ENCODE measurements around the gene GPR146. TPM values are rescaled to one million over a fixed set of nuclear protein-coding genes. Genes with fewer than 3 reads are reported as not detected.
A peak's percentile ranks its signal among the peaks of the same experiment; 100 is the strongest.

GPR146 gene
- total and polyA plus RNA-seq, 2 of the 13 experiments (the other 11 are each of a cell fraction or from before 2014, with no cell fraction given): 2.0 to 15.9 TPM

DNA sequence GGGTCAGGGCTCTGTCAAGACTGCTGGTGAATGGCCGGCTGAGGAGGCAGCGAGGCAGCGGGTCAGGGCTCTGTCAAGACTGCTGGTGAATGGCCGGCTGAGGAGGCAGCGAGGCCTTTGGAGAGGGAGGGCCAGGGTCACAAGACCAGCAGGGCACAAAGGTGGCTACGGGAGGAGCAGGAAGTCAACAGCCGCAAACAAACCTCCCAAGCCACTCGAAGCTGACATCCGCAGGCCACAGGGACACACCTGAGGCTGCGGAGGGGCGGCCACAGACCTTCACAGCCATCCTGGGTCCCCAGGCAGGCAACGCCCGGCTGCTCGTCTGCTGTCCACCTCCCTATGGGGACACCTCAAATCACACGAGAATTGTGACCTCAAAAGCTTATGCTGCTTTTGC is 34.6 kb downstream of the GPR146 start (continued):
- TF ChIP-seq, protein P1, sequence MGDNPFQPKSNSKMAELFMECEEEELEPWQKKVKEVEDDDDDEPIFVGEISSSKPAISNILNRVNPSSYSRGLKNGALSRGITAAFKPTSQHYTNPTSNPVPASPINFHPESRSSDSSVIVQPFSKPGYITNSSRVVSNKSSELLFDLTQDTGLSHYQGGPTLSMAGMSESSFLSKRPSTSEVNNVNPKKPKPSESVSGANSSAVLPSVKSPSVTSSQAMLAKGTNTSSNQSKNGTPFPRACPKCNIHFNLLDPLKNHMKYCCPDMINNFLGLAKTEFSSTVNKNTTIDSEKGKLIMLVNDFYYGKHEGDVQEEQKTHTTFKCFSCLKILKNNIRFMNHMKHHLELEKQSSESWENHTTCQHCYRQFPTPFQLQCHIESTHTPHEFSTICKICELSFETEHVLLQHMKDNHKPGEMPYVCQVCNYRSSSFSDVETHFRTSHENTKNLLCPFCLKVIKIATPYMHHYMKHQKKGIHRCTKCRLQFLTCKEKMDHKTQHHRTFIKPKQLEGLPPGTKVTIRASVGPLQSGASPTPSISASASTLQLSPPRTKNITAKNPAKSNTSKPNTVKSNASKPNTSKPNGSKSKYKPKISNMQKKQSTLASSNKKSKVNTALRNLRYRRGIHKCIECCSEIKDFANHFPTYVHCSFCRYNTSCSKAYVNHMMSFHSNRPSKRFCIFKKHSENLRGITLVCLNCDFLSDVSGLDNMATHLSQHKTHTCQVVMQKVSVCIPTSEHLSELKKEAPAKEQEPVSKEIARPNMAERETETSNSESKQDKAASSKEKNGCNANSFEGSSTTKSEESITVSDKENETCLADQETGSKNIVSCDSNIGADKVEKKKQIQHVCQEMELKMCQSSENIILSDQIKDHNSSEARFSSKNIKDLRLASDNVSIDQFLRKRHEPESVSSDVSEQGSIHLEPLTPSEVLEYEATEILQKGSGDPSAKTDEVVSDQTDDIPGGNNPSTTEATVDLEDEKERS (CRISPR knock-in tag; IDR thresholded peaks at IDR 0.05): no peak
- TF ChIP-seq SATB2 (CRISPR knock-in tag; IDR thresholded peaks at IDR 0.05) (no peak), JUNB (CRISPR knock-in tag; IDR thresholded peaks at IDR 0.05; ENCODE audit: borderline replicate concordance) (no peak), MTA1 (CRISPR knock-in tag; IDR thresholded peaks at IDR 0.05; ENCODE audit: borderline replicate concordance) (0 out of 2 replicates have a peak, but pooled peaks have one; percentile 18), RAD21 (CRISPR knock-in tag; IDR thresholded peaks at IDR 0.05) (no peak), FOXC1 (CRISPR knock-in tag; IDR thresholded peaks at IDR 0.05; ENCODE audit: borderline replicate concordance) (no peak), TRIM24 (CRISPR knock-in tag; IDR thresholded peaks at IDR 0.05) (no peak), BHLHE40 (IDR thresholded peaks at IDR 0.05; ENCODE audit: low read length) (no peak), ZNF678 (CRISPR knock-in tag; IDR thresholded peaks at IDR 0.05) (no peak), TBX2 (CRISPR knock-in tag; IDR thresholded peaks at IDR 0.05; ENCODE audit: borderline replicate concordance) (peak; percentile 24; the same call in 1 of the 2 replicates), FOXK1 (CRISPR knock-in tag; IDR thresholded peaks at IDR 0.05; ENCODE audit: borderline replicate concordance, low read depth) (no peak), TP53 (CRISPR knock-in tag; conservative IDR thresholded peaks at IDR 0.05) (no peak), ZNF143 (CRISPR knock-in tag; IDR thresholded peaks at IDR 0.05) (no peak), EP300 (IDR thresholded peaks at IDR 0.05; ENCODE audit: low read depth in 2 of 2, low read length in 2 of 2) (no peak), EP300 (CRISPR knock-in tag; IDR thresholded peaks at IDR 0.05; ENCODE audit: borderline replicate concordance) (no peak)
- TF ChIP-seq, protein P2, sequence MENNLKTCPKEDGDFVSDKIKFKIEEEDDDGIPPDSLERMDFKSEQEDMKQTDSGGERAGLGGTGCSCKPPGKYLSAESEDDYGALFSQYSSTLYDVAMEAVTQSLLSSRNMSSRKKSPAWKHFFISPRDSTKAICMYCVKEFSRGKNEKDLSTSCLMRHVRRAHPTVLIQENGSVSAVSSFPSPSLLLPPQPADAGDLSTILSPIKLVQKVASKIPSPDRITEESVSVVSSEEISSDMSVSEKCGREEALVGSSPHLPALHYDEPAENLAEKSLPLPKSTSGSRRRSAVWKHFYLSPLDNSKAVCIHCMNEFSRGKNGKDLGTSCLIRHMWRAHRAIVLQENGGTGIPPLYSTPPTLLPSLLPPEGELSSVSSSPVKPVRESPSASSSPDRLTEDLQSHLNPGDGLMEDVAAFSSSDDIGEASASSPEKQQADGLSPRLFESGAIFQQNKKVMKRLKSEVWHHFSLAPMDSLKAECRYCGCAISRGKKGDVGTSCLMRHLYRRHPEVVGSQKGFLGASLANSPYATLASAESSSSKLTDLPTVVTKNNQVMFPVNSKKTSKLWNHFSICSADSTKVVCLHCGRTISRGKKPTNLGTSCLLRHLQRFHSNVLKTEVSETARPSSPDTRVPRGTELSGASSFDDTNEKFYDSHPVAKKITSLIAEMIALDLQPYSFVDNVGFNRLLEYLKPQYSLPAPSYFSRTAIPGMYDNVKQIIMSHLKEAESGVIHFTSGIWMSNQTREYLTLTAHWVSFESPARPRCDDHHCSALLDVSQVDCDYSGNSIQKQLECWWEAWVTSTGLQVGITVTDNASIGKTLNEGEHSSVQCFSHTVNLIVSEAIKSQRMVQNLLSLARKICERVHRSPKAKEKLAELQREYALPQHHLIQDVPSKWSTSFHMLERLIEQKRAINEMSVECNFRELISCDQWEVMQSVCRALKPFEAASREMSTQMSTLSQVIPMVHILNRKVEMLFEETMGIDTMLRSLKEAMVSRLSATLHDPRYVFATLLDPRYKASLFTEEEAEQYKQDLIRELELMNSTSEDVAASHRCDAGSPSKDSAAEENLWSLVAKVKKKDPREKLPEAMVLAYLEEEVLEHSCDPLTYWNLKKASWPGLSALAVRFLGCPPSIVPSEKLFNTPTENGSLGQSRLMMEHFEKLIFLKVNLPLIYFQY (CRISPR knock-in tag; IDR thresholded peaks at IDR 0.05; ENCODE audit: borderline replicate concordance): no peak
- TF ChIP-seq, protein P3, sequence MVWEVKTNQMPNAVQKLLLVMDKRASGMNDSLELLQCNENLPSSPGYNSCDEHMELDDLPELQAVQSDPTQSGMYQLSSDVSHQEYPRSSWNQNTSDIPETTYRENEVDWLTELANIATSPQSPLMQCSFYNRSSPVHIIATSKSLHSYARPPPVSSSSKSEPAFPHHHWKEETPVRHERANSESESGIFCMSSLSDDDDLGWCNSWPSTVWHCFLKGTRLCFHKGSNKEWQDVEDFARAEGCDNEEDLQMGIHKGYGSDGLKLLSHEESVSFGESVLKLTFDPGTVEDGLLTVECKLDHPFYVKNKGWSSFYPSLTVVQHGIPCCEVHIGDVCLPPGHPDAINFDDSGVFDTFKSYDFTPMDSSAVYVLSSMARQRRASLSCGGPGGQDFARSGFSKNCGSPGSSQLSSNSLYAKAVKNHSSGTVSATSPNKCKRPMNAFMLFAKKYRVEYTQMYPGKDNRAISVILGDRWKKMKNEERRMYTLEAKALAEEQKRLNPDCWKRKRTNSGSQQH (CRISPR knock-in tag; IDR thresholded peaks at IDR 0.05; ENCODE audit: low read depth): no peak
- TF ChIP-seq, protein P4, sequence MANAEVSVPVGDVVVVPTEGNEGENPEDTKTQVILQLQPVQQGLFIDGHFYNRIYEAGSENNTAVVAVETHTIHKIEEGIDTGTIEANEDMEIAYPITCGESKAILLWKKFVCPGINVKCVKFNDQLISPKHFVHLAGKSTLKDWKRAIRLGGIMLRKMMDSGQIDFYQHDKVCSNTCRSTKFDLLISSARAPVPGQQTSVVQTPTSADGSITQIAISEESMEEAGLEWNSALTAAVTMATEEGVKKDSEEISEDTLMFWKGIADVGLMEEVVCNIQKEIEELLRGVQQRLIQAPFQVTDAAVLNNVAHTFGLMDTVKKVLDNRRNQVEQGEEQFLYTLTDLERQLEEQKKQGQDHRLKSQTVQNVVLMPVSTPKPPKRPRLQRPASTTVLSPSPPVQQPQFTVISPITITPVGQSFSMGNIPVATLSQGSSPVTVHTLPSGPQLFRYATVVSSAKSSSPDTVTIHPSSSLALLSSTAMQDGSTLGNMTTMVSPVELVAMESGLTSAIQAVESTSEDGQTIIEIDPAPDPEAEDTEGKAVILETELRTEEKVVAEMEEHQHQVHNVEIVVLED (CRISPR knock-in tag; IDR thresholded peaks at IDR 0.05; ENCODE audit: borderline replicate concordance): no peak
- TF ChIP-seq, protein P5, sequence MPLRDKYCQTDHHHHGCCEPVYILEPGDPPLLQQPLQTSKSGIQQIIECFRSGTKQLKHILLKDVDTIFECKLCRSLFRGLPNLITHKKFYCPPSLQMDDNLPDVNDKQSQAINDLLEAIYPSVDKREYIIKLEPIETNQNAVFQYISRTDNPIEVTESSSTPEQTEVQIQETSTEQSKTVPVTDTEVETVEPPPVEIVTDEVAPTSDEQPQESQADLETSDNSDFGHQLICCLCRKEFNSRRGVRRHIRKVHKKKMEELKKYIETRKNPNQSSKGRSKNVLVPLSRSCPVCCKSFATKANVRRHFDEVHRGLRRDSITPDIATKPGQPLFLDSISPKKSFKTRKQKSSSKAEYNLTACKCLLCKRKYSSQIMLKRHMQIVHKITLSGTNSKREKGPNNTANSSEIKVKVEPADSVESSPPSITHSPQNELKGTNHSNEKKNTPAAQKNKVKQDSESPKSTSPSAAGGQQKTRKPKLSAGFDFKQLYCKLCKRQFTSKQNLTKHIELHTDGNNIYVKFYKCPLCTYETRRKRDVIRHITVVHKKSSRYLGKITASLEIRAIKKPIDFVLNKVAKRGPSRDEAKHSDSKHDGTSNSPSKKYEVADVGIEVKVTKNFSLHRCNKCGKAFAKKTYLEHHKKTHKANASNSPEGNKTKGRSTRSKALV (CRISPR knock-in tag; IDR thresholded peaks at IDR 0.05): no peak

All from HepG2 (cell line).